KBM-7 (cell line): ENCODE results near the gene UMPS.

Experiments
- DNase-seq: peaks from one replicate; pipeline ENCODE4 v3.0.0-alpha.2; 2015
- in situ Hi-C: fragments of 300-500 bp; cut with MboI; formaldehyde crosslinking; loops from 2 replicates; pipeline ENCODE4 v1.14.3; 2020; ENCODE audit warnings: low sequenced_read_pairs, low pct_unique_long_range_greater_than_20kb, mixed read lengths

UMPS gene

GRCh38 chr3:124730129-124730940, at the start of gene UMPS:
TSS of gene UMPS (plus strand) at chr3:124730452. CDS start at chr3:124730472, 20 bp downstream.
- peak; percentile 89 for DNase-seq
- in situ Hi-C loops = no loop called here

- in situ Hi-C loops = no loop called here
- no peak for DNase-seq
Measured at GRCh38 chr3:124680521-124680920, 49.7 kb upstream of the UMPS start.

- no peak for DNase-seq
- in situ Hi-C loops = no loop called here
Measured at GRCh38 chr3:124682263-124682662, 48.0 kb upstream of the UMPS start.

GRCh38 chr3:124684459-124684858, 45.8 kb upstream of the UMPS start:
- no peak for DNase-seq
- in situ Hi-C loops = no loop called here

DNA sequence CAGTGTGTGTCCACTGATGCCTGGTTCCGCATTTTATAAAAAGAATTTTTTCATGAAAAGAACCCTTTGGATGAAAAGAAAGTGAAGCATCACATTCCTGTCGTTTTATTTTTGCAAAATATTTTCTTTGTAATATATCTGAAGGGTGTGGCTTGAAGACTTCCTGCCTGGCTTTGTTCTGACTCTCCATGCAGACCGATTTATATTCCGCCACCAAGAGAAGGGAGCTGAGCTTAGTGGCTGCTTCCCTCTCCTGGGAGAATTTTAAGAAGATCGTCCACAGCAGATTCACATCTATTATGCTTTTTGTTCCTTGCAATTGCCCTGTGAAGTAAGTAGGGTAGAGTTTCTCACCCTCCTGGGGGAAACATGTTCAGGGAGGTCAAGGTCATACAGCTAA, 45.2 kb upstream of the UMPS start:
- DNase-seq = no peak
- in situ Hi-C loops = no loop called here

- in situ Hi-C loops = no loop called here
- no peak for DNase-seq
Measured at GRCh38 chr3:124685481-124685880, 44.8 kb upstream of the UMPS start.

- in situ Hi-C loops = no loop called here
- no peak for DNase-seq
Measured at GRCh38 chr3:124686028-124686670, 44.1 kb upstream of the UMPS start.

DNA sequence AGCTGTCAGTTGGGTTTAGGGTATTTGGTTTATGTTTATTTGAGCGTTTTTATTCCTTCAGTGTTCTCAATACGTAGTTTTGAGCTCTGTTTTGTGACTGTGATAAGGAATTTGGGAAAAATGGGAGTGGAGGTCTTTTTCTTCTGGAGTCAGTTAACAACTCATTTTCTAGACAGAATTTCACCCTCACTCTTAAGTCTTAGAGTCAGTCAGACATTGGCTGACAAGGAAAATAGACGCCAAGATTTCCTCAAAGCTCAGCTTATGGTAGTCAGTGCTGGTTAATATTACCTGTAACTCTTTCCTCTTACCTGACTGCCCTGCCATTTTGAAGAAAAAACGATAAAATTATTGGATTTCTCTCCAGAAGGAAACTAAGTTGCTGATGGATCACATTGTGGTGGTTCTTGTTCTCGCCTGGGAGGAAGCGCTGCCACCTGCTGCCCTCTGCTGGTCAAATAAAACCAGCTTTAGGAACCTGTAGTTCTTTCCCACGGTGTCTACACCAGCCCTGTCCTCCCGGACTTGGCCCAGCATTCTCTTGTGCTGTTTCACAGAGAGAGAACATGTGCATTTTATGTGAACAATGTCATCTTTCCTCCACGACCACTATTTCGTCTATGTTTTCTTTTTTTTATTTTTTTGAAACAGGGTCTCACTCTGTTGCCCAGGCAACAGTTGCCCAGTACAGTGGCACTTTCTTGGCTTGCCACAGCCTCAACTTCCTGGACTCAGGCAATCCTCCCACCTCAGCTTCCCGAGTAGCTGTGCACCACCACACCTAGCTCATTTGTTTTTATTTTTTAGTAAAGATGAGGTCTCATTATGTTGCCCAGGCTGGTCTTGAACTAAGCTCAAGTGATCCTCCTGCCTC, 41.4 kb upstream of the UMPS start:
- in situ Hi-C loops = no loop called here
- DNase-seq = peak; percentile 85

- no peak for DNase-seq
- in situ Hi-C loops = no loop called here
Measured at GRCh38 chr3:124691599-124691998, 38.7 kb upstream of the UMPS start.

- in situ Hi-C loops = no loop called here
- no peak for DNase-seq
Measured at GRCh38 chr3:124694486-124694885, 35.8 kb upstream of the UMPS start.

DNA sequence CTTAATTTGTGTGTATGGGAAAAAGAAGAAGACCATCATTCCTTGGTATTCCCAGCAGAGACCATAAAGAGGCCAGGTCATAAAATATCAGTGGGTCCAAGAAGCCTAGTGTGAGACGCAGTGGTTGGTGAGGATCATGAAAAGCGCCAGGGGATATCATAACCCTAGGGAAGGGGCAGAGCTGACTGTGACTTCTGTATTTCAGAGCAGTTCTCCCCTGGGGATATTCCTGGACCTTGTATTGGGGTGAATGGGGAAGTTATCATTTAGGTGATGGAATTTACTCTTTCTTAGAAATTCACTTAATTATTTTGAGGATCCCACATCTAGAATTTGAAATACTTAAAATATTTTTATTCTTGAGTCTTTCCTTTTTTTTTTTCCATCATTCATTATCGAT, 34.9 kb upstream of the UMPS start:
- in situ Hi-C loops = no loop called here
- DNase-seq = no peak

GRCh38 chr3:124696006-124696405, 34.2 kb upstream of the UMPS start:
- DNase-seq = no peak
- in situ Hi-C loops = no loop called here

DNA sequence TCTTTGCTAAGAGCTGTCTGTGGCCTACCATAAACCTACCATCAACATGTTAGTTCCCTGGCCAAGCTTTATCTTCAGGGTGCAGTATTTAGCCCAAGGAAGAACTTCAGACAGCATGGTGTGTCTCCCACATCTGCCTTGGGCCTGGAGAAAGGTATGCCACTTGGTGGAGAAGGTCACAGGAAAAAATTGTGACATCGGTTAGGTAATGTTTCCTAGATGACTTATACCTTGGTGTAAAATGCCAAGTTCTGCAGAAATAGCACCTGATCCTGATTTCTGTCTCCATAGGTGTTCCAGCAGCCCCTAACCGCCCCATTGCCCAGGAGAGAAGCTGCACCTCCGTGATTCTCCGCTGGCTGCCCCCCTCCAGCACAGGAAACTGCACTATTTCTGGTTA, 33.0 kb upstream of the UMPS start:
- in situ Hi-C loops = no loop called here
- no peak for DNase-seq

- no peak for DNase-seq
- in situ Hi-C loops = no loop called here
Measured at GRCh38 chr3:124698030-124698770, 32.1 kb upstream of the UMPS start.

GRCh38 chr3:124699051-124699450, 31.2 kb upstream of the UMPS start:
- no peak for DNase-seq
- in situ Hi-C loops = no loop called here

- in situ Hi-C loops = no loop called here
Measured at GRCh38 chr3:124699686-124700396, 30.4 kb upstream of the UMPS start.

DNA sequence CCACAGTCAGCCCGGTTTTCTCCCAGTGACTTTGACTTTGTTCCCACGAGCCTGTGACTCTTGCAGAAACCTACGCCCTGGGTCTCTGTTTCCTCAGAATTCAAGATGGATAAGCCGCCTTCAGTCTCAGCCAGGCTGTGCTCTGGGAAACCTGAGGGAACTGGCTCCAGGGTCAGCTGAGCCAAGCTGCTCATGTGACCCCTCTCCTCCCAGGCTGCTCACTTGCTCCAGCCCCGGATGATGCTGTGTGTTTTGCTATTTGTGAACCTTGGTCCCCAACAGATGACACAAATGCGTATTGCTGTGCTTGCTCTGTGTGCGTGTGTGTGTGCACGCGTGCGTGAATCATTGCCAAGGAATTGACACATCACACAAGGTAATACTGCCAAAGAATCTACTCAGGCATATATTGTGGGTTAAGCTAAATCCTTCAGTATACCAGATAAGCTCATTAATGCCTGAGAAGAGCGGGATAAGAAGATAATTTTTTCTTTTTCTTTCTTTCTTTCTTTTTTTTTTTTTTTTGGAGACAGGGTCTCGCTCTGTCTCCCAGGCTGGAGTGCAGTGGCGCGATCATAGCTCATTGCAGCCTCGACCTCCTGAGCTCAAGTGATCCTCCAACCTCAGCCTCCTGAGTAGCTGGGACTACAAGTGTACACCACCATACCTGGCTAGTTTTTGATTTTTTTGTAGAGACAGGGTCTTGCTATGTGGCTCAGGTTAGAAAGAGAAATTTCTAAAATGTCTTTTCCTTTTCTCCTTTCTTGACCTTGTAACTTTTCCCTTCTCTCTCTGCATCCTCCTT, 29.2 kb upstream of the UMPS start:
- no peak for DNase-seq
- in situ Hi-C loops = no loop called here

More at GRCh38 chr3:124699686-124700396, 30.4 kb upstream of the UMPS start:
- no peak for DNase-seq

GRCh38 chr3:124701687-124702086, 28.6 kb upstream of the UMPS start:
- no peak for DNase-seq
- in situ Hi-C loops = no loop called here
